Measurements from ENCODE around the gene RPP14. TPM values are rescaled to one million over a fixed set of nuclear protein-coding genes. Genes with fewer than 3 reads are reported as not detected.

Gene RPP14
- total RNA-seq, 1 experiment from 2014 or later, result 22.4 TPM

DNA sequence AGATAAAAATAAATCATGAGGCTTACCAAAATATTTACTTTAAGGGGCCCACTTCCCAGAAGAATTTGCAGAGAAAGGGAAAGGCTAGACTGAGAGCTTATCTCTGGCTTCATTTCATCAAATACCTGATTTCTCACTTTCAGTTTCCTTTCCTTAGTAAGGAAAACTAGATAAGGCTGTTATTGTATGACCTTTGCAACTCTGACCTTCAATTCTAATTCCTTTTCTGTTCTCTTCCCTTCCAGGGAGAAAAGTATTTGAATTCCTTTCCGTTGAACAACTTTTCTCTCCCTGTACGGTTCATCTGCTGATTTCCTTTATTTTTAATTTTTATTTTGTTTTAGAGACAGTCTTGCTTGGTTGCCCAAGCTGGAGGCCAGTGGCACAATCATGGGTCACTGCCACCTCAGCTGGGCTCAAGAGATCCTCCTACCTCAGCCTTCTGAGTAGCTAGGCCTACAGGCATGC is 19.5 kb downstream of the RPP14 start:
- Histone ChIP-seq H3K4me3 (replicated peaks in 1 of 2; ENCODE audit: low read depth in 1 of 2, low read length in 2 of 2) (no peak overlapping the region), H3K79me2 (ENCODE audit: insufficient read depth, low read length) (no peaks in the 10 kb centered on the region), H3K9ac (ENCODE audit: low read length) (no peak overlapping the region), H3K27me3 (ENCODE audit: insufficient read depth, low read length) (no peaks in the 10 kb centered on the region), H3K4me2 (ENCODE audit: low read length) (no peak overlapping the region), H3K27ac (ENCODE audit: low read depth, low read length) (no peak overlapping the region), H3K9me2 (ENCODE audit: insufficient read depth) (no peaks in the 10 kb centered on the region), H3K9me3 (ENCODE audit: control insufficient read depth in 1 of 2, insufficient read depth in 1 of 2, low read depth in 1 of 2, low read length in 2 of 2) (no peaks in the 10 kb centered on the region), H3K36me3 (ENCODE audit: control insufficient read depth in 1 of 2, insufficient read depth in 2 of 2, low read length in 2 of 2) (no peaks in the 10 kb centered on the region), H3K4me1 (ENCODE audit: control insufficient read depth in 1 of 2, insufficient read depth in 2 of 2, low read length in 2 of 2) (no peaks in the 10 kb centered on the region), H4K20me1 (ENCODE audit: insufficient read depth) (no peaks in the 10 kb centered on the region), H2AFZ (ENCODE audit: low read depth, low read length, poor library complexity, severe bottlenecking) (no peak overlapping the region)
- ChIA-PET RAD21 (ENCODE audit: low non-redundant PET in 1 of 2, low total read pairs in 2 of 2, uncharacterized antibody in 2 of 2, unreplicated experiment in 2 of 2) (no interaction called here), CTCF (interaction anchor here (0.8 to 1.3 kb wide), 2 partner anchors 9 to 17 kb away, joined by 3 read pairs; no protein-coding TSS in a partner anchor), POLR2A (no interaction called here)
- intact Hi-C loops (cut with micrococcal nuclease), result no loop called here
- TF ChIP-seq ELF1 (IDR thresholded peaks at IDR 0.05; ENCODE audit: borderline replicate concordance, low read depth) (no peak), FOSL1 (IDR thresholded peaks at IDR 0.05; ENCODE audit: low read depth) (no peak), SRF (IDR thresholded peaks at IDR 0.05; ENCODE audit: low read depth) (no peak), EGR1 (IDR thresholded peaks at IDR 0.05; ENCODE audit: low read depth) (no peak), POLR2A (IDR thresholded peaks at IDR 0.05; ENCODE audit: borderline replicate concordance, extremely low read depth, insufficient read depth, insufficient read length) (no peak), TCF7L2 (IDR thresholded peaks at IDR 0.05; ENCODE audit: borderline replicate concordance, extremely low read depth, insufficient read depth, insufficient read length) (no peak), EZH2 (IDR thresholded peaks at IDR 0.05) (no peak)
- TF ChIP-seq, protein P1, sequence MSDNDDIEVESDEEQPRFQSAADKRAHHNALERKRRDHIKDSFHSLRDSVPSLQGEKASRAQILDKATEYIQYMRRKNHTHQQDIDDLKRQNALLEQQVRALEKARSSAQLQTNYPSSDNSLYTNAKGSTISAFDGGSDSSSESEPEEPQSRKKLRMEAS (IDR thresholded peaks at IDR 0.05), result no peak
- TF ChIP-seq, protein P2, sequence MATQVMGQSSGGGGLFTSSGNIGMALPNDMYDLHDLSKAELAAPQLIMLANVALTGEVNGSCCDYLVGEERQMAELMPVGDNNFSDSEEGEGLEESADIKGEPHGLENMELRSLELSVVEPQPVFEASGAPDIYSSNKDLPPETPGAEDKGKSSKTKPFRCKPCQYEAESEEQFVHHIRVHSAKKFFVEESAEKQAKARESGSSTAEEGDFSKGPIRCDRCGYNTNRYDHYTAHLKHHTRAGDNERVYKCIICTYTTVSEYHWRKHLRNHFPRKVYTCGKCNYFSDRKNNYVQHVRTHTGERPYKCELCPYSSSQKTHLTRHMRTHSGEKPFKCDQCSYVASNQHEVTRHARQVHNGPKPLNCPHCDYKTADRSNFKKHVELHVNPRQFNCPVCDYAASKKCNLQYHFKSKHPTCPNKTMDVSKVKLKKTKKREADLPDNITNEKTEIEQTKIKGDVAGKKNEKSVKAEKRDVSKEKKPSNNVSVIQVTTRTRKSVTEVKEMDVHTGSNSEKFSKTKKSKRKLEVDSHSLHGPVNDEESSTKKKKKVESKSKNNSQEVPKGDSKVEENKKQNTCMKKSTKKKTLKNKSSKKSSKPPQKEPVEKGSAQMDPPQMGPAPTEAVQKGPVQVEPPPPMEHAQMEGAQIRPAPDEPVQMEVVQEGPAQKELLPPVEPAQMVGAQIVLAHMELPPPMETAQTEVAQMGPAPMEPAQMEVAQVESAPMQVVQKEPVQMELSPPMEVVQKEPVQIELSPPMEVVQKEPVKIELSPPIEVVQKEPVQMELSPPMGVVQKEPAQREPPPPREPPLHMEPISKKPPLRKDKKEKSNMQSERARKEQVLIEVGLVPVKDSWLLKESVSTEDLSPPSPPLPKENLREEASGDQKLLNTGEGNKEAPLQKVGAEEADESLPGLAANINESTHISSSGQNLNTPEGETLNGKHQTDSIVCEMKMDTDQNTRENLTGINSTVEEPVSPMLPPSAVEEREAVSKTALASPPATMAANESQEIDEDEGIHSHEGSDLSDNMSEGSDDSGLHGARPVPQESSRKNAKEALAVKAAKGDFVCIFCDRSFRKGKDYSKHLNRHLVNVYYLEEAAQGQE (IDR thresholded peaks at IDR 0.05; ENCODE audit: low read depth), result no peak
- ATAC-seq (no peak), DNase-seq (ENCODE audit: low read depth, low spot score) (no peak)
- no TSS peak for BruUV-seq (replicated peaks)

All from HCT116 (cell line).